ENCODE data around the gene CHST12. TPM values are rescaled to one million over a fixed set of nuclear protein-coding genes. Genes with fewer than 3 reads are reported as not detected.

CHST12 gene
- polyA plus RNA-seq, 2 of the 4 experiments (the other 2 are of a cell fraction), result 5.6 to 12.0 TPM

DNA sequence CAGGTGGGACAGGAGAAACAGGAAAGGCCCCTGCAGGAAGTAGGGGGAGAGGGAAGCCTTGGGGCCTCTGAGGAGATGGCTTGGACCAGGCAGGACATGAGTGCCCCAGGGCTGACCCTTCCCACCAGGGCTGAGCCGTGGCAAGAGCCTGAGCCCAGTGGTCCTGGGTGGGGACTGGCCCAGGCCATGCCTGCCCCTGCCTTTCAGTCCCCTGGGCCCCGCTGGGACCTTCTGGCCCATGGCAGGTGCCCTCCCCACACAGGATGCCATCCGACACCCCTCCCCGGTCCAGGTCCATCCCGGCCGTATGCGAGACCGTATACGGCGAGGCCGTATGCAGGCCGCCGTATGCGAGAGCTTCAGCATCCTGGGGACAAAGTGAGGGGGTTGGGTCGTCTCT lies 70.8 kb downstream of the CHST12 start:
- Histone ChIP-seq H3K4me2 (no peak overlapping the region), H3K4me3 (no peak overlapping the region), H3K4me1 (peaks cover 18% of the 10 kb centered on the region), H3K9me3 (no peaks in the 10 kb centered on the region), H3K27ac (no peak overlapping the region)
- TF ChIP-seq CHD4 (IDR thresholded peaks at IDR 0.05; ENCODE audit: borderline replicate concordance), result no peak
- TF ChIP-seq MAZ (IDR thresholded peaks at IDR 0.05; ENCODE audit: borderline replicate concordance, low read depth, low read length), result no peak
- no peak for TF ChIP-seq HOXB5 (CRISPR knock-in tag; IDR thresholded peaks at IDR 0.05)
- TF ChIP-seq CBX8 (IDR thresholded peaks at IDR 0.05), result no peak
- TF ChIP-seq, protein P1, sequence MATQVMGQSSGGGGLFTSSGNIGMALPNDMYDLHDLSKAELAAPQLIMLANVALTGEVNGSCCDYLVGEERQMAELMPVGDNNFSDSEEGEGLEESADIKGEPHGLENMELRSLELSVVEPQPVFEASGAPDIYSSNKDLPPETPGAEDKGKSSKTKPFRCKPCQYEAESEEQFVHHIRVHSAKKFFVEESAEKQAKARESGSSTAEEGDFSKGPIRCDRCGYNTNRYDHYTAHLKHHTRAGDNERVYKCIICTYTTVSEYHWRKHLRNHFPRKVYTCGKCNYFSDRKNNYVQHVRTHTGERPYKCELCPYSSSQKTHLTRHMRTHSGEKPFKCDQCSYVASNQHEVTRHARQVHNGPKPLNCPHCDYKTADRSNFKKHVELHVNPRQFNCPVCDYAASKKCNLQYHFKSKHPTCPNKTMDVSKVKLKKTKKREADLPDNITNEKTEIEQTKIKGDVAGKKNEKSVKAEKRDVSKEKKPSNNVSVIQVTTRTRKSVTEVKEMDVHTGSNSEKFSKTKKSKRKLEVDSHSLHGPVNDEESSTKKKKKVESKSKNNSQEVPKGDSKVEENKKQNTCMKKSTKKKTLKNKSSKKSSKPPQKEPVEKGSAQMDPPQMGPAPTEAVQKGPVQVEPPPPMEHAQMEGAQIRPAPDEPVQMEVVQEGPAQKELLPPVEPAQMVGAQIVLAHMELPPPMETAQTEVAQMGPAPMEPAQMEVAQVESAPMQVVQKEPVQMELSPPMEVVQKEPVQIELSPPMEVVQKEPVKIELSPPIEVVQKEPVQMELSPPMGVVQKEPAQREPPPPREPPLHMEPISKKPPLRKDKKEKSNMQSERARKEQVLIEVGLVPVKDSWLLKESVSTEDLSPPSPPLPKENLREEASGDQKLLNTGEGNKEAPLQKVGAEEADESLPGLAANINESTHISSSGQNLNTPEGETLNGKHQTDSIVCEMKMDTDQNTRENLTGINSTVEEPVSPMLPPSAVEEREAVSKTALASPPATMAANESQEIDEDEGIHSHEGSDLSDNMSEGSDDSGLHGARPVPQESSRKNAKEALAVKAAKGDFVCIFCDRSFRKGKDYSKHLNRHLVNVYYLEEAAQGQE (IDR thresholded peaks at IDR 0.05), result no peak
- no peak for TF ChIP-seq ZC3H11A (IDR thresholded peaks at IDR 0.05)
- no peak for TF ChIP-seq PHF8 (IDR thresholded peaks at IDR 0.05; ENCODE audit: borderline replicate concordance, low read depth)
- TF ChIP-seq, protein P2, sequence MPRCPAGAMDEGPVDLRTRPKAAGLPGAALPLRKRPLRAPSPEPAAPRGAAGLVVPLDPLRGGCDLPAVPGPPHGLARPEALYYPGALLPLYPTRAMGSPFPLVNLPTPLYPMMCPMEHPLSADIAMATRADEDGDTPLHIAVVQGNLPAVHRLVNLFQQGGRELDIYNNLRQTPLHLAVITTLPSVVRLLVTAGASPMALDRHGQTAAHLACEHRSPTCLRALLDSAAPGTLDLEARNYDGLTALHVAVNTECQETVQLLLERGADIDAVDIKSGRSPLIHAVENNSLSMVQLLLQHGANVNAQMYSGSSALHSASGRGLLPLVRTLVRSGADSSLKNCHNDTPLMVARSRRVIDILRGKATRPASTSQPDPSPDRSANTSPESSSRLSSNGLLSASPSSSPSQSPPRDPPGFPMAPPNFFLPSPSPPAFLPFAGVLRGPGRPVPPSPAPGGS (IDR thresholded peaks at IDR 0.05), result no peak
- TF ChIP-seq RFX5 (IDR thresholded peaks at IDR 0.05), result no peak
- no peak for TF ChIP-seq GATA3 (IDR thresholded peaks at IDR 0.05; ENCODE audit: borderline replicate concordance)
- ChIA-PET CTCF (interaction anchor here (1.1 to 2.2 kb wide), 4 partner anchors 14 to 207 kb away, joined by 3 to 11 read pairs (median 3); no protein-coding TSS in a partner anchor), POLR2A (no interaction called here)
- no peak for FAIRE-seq
- DNase-seq (ENCODE audit: low read depth in 1 of 2, low spot score in 1 of 2), result no peak
- 94% methylated on average over 6 of the region's 15 CpGs for WGBS (ENCODE audit: missing lambda C conversion rate)
- ATAC-seq, result no peak

DNA sequence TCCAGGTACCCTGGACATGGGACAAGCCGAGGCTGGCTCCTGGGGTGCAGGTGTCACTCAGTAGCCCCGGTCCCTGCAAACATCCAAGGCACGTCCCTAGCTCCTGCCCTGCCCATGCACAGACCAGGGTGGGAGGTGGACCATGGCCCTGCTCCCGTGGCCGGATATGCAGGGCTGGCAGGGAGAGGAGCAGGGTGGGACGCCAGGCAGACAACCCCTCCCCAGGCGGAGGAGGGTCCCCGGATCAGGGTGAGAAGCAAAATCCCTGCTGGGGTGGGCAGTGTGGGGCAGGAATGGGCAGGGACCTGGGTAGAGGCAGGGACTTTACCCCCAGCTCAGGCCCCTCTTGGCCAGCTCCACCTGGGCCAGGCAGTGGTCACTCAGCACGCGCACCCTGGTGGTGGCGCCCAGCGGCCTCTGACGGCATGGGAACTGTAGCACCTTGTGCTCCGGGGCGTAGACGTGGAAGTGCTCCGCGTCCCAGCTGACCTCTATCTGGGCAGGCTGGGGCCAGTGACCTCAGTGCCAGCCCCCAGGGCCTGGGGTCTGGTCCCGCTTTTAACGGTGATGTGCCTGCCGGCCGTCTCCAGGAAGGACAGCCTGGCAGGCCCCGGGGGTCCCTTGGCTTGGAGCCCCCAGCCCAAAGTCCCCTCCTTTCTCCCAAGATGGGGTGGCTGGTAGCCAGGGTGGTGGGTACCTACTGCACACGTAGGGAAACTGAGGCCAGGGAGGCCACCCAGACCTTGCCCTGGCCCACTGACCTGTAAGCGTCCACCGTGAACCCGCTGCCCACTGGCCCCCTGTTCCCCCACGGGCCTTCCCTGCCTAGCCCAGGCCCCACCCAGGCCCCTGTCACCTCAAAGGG lies 71.6 kb downstream of the CHST12 start:
- no peak overlapping the region for H3K27ac ChIP-seq
- TF ChIP-seq RARB (CRISPR knock-in tag; IDR thresholded peaks at IDR 0.05), result no peak
- no peak for TF ChIP-seq ZC3H11A (IDR thresholded peaks at IDR 0.05)
- TF ChIP-seq HOXB5 (CRISPR knock-in tag; IDR thresholded peaks at IDR 0.05), result no peak
- TF ChIP-seq FOSL2 (IDR thresholded peaks at IDR 0.05), result no peak
- TF ChIP-seq FOSL2 (CRISPR knock-in tag; IDR thresholded peaks at IDR 0.05), result no peak
- TF ChIP-seq, protein P2 (IDR thresholded peaks at IDR 0.05), result no peak
- TF ChIP-seq NPAS2 (CRISPR knock-in tag; IDR thresholded peaks at IDR 0.05; ENCODE audit: borderline replicate concordance), result no peak
- 92% methylated on average over 7 of the region's 28 CpGs for WGBS (ENCODE audit: missing lambda C conversion rate)
- FAIRE-seq (no peak), ATAC-seq (no peak), DNase-seq (ENCODE audit: low read depth in 1 of 2, low spot score in 1 of 2) (no peak)
- POLR2A ChIA-PET, result no interaction called here
- no peak overlapping the region for H3K4me3 ChIP-seq
- CTCF ChIA-PET, result interaction anchor here (1.1 to 2.2 kb wide), 3 partner anchors 13 to 111 kb away, joined by 3 to 11 read pairs (median 3); no protein-coding TSS in a partner anchor
- peaks cover 18% of the 10 kb centered on the region for H3K4me1 ChIP-seq
- no peak overlapping the region for H3K4me2 ChIP-seq
- no peaks in the 10 kb centered on the region for H3K9me3 ChIP-seq

DNA sequence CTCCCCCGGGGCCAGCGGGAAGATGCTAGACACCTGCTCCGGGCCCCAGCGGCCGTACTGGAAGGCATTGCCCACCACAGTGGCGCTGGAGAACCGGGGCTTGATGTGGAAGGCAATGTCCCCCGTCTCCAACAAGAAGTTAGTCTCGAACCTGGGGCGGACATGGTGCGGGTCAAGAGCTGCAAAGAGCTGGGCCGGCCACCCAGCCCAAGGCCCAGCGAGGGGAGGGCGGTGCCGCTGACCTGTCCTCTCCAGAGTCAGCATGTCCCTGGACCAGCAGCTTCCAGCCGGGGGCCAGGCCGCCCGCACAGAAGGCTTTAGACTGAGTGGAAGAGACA lies 72.2 kb downstream of the CHST12 start:
- FAIRE-seq (no peak), DNase-seq (ENCODE audit: low read depth in 1 of 2, low spot score in 1 of 2) (no peak), ATAC-seq (no peak)
- no peaks in the 10 kb centered on the region for H3K9me3 ChIP-seq
- no peak overlapping the region for H3K4me3 ChIP-seq
- CTCF ChIA-PET, result interaction anchor here (1.5 to 2.2 kb wide), 2 partner anchors 24 to 146 kb away, joined by 5 to 11 read pairs; no protein-coding TSS in a partner anchor
- H3K4me1 ChIP-seq, result peaks cover 18% of the 10 kb centered on the region
- H3K27ac ChIP-seq, result no peak overlapping the region
- POLR2A ChIA-PET, result no interaction called here
- WGBS (ENCODE audit: missing lambda C conversion rate), result 85% methylated on average over 13 of the region's 18 CpGs
- no peak overlapping the region for H3K4me2 ChIP-seq
- TF ChIP-seq POLR2A (IDR thresholded peaks at IDR 0.05; ENCODE audit: low read length), result no peak
- TF ChIP-seq HOXB13 (CRISPR knock-in tag; IDR thresholded peaks at IDR 0.05; ENCODE audit: low read depth), result no peak
- TF ChIP-seq CHD4 (IDR thresholded peaks at IDR 0.05; ENCODE audit: borderline replicate concordance), result no peak
- no peak for TF ChIP-seq PHF8 (IDR thresholded peaks at IDR 0.05; ENCODE audit: borderline replicate concordance, low read depth)
- TF ChIP-seq, protein P1 (IDR thresholded peaks at IDR 0.05), result no peak
- TF ChIP-seq MYC (IDR thresholded peaks at IDR 0.05; ENCODE audit: borderline replicate concordance, low read length), result no peak
- TF ChIP-seq FOSL2 (IDR thresholded peaks at IDR 0.05), result no peak
- TF ChIP-seq FOSL2 (CRISPR knock-in tag; IDR thresholded peaks at IDR 0.05), result no peak
- no peak for TF ChIP-seq ZC3H11A (IDR thresholded peaks at IDR 0.05)
- TF ChIP-seq SMC3 (IDR thresholded peaks at IDR 0.05), result no peak
- TF ChIP-seq HEYL (CRISPR knock-in tag; IDR thresholded peaks at IDR 0.05), result no peak
- no peak for TF ChIP-seq HOXB5 (CRISPR knock-in tag; IDR thresholded peaks at IDR 0.05)
- no peak for TF ChIP-seq TFCP2L1 (CRISPR knock-in tag; IDR thresholded peaks at IDR 0.05)
- TF ChIP-seq, protein P3, sequence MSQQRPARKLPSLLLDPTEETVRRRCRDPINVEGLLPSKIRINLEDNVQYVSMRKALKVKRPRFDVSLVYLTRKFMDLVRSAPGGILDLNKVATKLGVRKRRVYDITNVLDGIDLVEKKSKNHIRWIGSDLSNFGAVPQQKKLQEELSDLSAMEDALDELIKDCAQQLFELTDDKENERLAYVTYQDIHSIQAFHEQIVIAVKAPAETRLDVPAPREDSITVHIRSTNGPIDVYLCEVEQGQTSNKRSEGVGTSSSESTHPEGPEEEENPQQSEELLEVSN (IDR thresholded peaks at IDR 0.05; ENCODE audit: borderline replicate concordance, low read depth), result no peak

All from A549 (cell line).